Neural progenitor cell (in vitro differentiated cells): ENCODE results near the gene LTBP3.

Experiments
- EZH2 ChIP-seq: fragments of 200-600 bp; sonication (generic); IDR thresholded peaks from 2 replicates; pipeline ENCODE4 v1.6.1; 2017; ENCODE audit warnings: antibody characterized with exemption, mild to moderate bottlenecking, moderate library complexity
- TF ChIP-seq, protein P1 (sequence below): fragments of 200-600 bp; sonication (generic); IDR thresholded peaks from 2 replicates; pipeline ENCODE4 v1.5.1; 2017; ENCODE audit warnings: antibody characterized with exemption, mild to moderate bottlenecking

DNA sequence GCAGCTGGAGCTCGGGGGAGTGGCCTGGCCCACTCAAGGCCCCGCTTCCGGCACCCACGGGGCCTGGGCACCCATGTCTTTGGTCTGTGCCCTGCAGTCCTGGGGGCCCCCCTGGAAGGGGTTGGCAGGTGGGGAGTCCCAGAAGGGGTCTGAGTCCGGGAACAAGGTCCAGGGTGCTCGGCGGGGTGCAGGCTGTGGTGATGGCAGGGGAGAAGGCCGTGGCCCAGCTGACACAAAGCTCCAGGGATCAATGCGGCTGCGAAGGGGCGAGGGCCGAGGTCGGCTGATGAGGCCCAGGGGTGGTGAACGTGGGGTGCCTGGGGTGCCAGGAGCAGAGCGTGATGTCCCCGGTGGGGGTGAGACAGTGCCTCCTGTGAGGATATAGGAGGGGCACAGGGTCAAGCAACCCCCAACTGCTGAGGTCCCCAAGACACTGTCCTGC, 40.1 kb upstream of the LTBP3 start:
- TF ChIP-seq, protein P1, sequence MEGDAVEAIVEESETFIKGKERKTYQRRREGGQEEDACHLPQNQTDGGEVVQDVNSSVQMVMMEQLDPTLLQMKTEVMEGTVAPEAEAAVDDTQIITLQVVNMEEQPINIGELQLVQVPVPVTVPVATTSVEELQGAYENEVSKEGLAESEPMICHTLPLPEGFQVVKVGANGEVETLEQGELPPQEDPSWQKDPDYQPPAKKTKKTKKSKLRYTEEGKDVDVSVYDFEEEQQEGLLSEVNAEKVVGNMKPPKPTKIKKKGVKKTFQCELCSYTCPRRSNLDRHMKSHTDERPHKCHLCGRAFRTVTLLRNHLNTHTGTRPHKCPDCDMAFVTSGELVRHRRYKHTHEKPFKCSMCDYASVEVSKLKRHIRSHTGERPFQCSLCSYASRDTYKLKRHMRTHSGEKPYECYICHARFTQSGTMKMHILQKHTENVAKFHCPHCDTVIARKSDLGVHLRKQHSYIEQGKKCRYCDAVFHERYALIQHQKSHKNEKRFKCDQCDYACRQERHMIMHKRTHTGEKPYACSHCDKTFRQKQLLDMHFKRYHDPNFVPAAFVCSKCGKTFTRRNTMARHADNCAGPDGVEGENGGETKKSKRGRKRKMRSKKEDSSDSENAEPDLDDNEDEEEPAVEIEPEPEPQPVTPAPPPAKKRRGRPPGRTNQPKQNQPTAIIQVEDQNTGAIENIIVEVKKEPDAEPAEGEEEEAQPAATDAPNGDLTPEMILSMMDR: no peak
- TF ChIP-seq EZH2: no peak
